ENCODE measurements around the gene PRKCI. TPM values are rescaled to one million over a fixed set of nuclear protein-coding genes. Genes with fewer than 3 reads are reported as not detected.

PRKCI gene
- total and polyA plus RNA-seq, 9 of the 15 experiments (the other 6 are each of a cell fraction or from before 2014, with no cell fraction given), result 10.5 to 43.2 (median 31.4) TPM

DNA sequence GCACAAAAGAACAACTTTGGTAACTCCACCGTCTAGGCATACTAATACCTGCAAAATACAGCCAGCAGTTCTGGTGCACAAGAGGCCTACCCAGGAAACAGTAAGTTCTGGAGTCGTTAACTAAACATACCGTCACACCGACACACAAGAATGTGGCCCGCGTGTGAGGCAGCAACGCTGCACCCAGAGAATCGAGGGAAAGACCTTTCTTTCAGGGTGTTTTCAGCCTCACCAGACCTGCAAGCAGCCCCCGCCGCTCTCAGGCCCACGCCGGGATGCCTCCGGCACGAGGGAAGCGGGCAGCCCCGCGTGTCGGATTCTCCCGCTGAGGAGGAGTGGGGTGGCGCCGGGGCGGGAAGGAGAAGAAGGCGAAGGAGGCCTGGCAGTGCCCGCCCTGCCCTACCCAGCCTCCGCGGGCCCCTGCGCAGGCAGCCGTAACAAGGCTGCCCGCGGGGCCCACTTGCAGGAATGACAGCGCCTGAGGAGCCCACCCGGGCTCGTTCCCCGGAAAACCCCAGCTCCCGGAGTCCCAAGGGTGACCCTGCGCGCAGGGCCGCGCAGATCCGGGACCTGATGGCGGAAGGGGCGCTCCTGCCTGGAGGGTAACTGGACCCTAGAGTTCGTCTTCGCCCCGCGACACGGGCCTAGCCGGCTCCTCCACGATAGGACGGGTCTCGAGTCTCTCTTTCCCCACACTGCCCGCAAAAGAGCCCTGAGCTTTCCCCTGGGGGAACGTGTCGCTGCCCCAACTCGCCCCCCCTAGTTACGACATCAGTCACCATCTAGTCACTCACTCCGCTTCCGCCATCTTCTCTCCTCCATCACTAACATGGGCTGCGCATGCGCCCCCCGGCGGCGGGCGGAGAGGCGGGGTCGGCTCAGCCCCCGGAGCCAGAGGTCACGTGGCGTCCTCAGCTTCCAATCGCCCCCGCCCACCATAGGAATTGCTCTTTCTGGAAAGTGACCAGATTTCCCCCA, 41.0 kb upstream of the PRKCI start, which contains the start of gene PHC3 (continued):
- TF ChIP-seq ATF7 (IDR thresholded peaks at IDR 0.05), result peak; percentile 81
- TF ChIP-seq PHF21A (IDR thresholded peaks at IDR 0.05; ENCODE audit: borderline replicate concordance, low read depth), result 0 out of 2 replicates have a peak, but pooled peaks have one; percentile 65
- TF ChIP-seq, protein P1, sequence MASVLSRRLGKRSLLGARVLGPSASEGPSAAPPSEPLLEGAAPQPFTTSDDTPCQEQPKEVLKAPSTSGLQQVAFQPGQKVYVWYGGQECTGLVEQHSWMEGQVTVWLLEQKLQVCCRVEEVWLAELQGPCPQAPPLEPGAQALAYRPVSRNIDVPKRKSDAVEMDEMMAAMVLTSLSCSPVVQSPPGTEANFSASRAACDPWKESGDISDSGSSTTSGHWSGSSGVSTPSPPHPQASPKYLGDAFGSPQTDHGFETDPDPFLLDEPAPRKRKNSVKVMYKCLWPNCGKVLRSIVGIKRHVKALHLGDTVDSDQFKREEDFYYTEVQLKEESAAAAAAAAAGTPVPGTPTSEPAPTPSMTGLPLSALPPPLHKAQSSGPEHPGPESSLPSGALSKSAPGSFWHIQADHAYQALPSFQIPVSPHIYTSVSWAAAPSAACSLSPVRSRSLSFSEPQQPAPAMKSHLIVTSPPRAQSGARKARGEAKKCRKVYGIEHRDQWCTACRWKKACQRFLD (CRISPR knock-in tag; IDR thresholded peaks at IDR 0.05), result 0 out of 2 replicates have a peak, but pooled peaks have one; percentile 54
- peak; percentile 93 for TF ChIP-seq RBFOX2 (IDR thresholded peaks at IDR 0.05; ENCODE audit: low read depth, low read length)
- no peak for TF ChIP-seq HMG20B (CRISPR knock-in tag; IDR thresholded peaks at IDR 0.05)
- TF ChIP-seq, protein P2, sequence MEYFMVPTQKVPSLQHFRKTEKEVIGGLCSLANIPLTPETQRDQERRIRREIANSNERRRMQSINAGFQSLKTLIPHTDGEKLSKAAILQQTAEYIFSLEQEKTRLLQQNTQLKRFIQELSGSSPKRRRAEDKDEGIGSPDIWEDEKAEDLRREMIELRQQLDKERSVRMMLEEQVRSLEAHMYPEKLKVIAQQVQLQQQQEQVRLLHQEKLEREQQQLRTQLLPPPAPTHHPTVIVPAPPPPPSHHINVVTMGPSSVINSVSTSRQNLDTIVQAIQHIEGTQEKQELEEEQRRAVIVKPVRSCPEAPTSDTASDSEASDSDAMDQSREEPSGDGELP (CRISPR knock-in tag; IDR thresholded peaks at IDR 0.05; ENCODE audit: borderline replicate concordance), result peak; percentile 36; the same call in 1 of the 2 replicates
- TF ChIP-seq SUPT5H (IDR thresholded peaks at IDR 0.05), result peak; percentile 91
- TF ChIP-seq, protein P3, sequence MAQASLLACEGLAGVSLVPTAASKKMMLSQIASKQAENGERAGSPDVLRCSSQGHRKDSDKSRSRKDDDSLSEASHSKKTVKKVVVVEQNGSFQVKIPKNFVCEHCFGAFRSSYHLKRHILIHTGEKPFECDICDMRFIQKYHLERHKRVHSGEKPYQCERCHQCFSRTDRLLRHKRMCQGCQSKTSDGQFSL (CRISPR knock-in tag; IDR thresholded peaks at IDR 0.05), result peak; percentile 70
- TF ChIP-seq, protein P3 (tag; IDR thresholded peaks at IDR 0.05), result peak in 1 of 2 experiments; percentile 73; a peak in 2 of 4 replicates
- TF ChIP-seq, protein P4, sequence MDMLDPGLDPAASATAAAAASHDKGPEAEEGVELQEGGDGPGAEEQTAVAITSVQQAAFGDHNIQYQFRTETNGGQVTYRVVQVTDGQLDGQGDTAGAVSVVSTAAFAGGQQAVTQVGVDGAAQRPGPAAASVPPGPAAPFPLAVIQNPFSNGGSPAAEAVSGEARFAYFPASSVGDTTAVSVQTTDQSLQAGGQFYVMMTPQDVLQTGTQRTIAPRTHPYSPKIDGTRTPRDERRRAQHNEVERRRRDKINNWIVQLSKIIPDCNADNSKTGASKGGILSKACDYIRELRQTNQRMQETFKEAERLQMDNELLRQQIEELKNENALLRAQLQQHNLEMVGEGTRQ (CRISPR knock-in tag; IDR thresholded peaks at IDR 0.05), result peak; percentile 97
- TF ChIP-seq NR2C1 (IDR thresholded peaks at IDR 0.05), result no peak
- TF ChIP-seq NR2C1 (tag; IDR thresholded peaks at IDR 0.05), result peak; percentile 32; the same call in 1 of the 2 replicates
- TF ChIP-seq RUNX1 (IDR thresholded peaks at IDR 0.05; ENCODE audit: low read depth), result no peak
- peak; percentile 62 for TF ChIP-seq SMAD1 (IDR thresholded peaks at IDR 0.05; ENCODE audit: low read depth, low read length, partially characterized antibody)
- 0 out of 2 replicates have a peak, but pooled peaks have one; percentile 48 for TF ChIP-seq SAFB (IDR thresholded peaks at IDR 0.05; ENCODE audit: borderline replicate concordance, low read depth, low read length)
- no peak for TF ChIP-seq WHSC1 (IDR thresholded peaks at IDR 0.05; ENCODE audit: low read length)
- TF ChIP-seq TEAD4 (IDR thresholded peaks at IDR 0.05; ENCODE audit: low read length), result peak; percentile 23; the same call in 1 of the 2 replicates
- TF ChIP-seq TEAD4 (CRISPR knock-in tag; IDR thresholded peaks at IDR 0.05; ENCODE audit: borderline replicate concordance), result 0 out of 2 replicates have a peak, but pooled peaks have one; percentile 31
- no peak for TF ChIP-seq MCM3 (IDR thresholded peaks at IDR 0.05)

Measured in K562 (cell line).